HEK293 (cell line): ENCODE measurements around the gene PDRG1.

Experiments used
- CTCF ChIA-PET: fragments of 350-600 bp; formaldehyde crosslinking; extraction: SDS; loops from one replicate; lab custom pipeline; 2021; ENCODE audit warnings: antibody characterized with exemption; lab: Yijun Ruan, JAX
- POLR2A ChIA-PET: fragments of 300-600 bp; formaldehyde crosslinking; extraction: SDS; loops from one replicate; lab custom pipeline; 2020; ENCODE audit warnings: antibody characterized with exemption, inconsistent platforms; lab: Yijun Ruan, JAX
- H3K27ac ChIP-seq: fragments of 200-500 bp; sonication (Bioruptor generic); 2 replicates; pipeline ENCODE4 v1.5.1; 2014; ENCODE audit warnings: low read depth, low read length, control low read depth, inconsistent platforms; ENCODE audit errors: extremely low read depth
- H3K36me3 ChIP-seq, 2 experiments: fragments of 200-500 bp in 1 of 2; sonication (Bioruptor generic) in 1 of 2; 1 replicate in 1 of 2; 2 replicates in 1 of 2; pipeline ENCODE4 v1.5.1; 2014 to 2017; ENCODE audit warnings: inconsistent platforms in 2 of 2, low read length in 2 of 2; ENCODE audit not compliant: control insufficient read depth in 2 of 2, insufficient read depth in 1 of 2
- H3K4me1 ChIP-seq: fragments of 200-500 bp; sonication (Bioruptor generic); 2 replicates; pipeline ENCODE4 v1.5.1; 2014; ENCODE audit warnings: mild to moderate bottlenecking, low read length, inconsistent platforms; ENCODE audit not compliant: control insufficient read depth, insufficient read depth
- H3K4me3 ChIP-seq: 2 replicates; pipeline ENCODE4 v1.5.1; 2011; ENCODE audit warnings: low read depth, mild to moderate bottlenecking, control low read depth, low read length, moderate library complexity
- H3K9me3 ChIP-seq: fragments of 200-500 bp; sonication (Bioruptor generic); 2 replicates; pipeline ENCODE4 v1.5.1; 2014; ENCODE audit warnings: low read depth, low read length, inconsistent platforms; ENCODE audit not compliant: control insufficient read depth, insufficient read depth
- ATF2 ChIP-seq: fragments of 450-650 bp; formaldehyde crosslinking; IDR thresholded peaks from 2 replicates; pipeline ENCODE4 v1.5.1; 2016; ENCODE audit warnings: missing biosample characterization, missing genetic modification characterization, low read depth
- PATZ1 ChIP-seq: fragments of 450-650 bp; formaldehyde crosslinking; IDR thresholded peaks from 2 replicates; pipeline ENCODE4 v1.5.1; 2016; ENCODE audit warnings: missing biosample characterization, missing genetic modification characterization
- YY2 ChIP-seq: fragments of 450-650 bp; formaldehyde crosslinking; IDR thresholded peaks from 2 replicates; pipeline ENCODE4 v1.5.1; 2016; ENCODE audit warnings: missing biosample characterization, missing genetic modification characterization
- ZIC2 ChIP-seq: fragments of 450-650 bp; formaldehyde crosslinking; IDR thresholded peaks from 2 replicates; pipeline ENCODE4 v1.5.1; 2016; ENCODE audit warnings: missing biosample characterization, missing genetic modification characterization
- ZNF362 ChIP-seq: fragments of 450-650 bp; formaldehyde crosslinking; IDR thresholded peaks from 2 replicates; pipeline ENCODE4 v1.5.1; 2016; ENCODE audit warnings: missing biosample characterization, missing genetic modification characterization
- ZNF518A ChIP-seq: fragments of 450-650 bp; formaldehyde crosslinking; conservative IDR thresholded peaks from 2 replicates; pipeline ENCODE4 v1.5.1; 2016; ENCODE audit warnings: low read depth, missing biosample characterization, missing genetic modification characterization
- ZNF623 ChIP-seq: fragments of 450-650 bp; formaldehyde crosslinking; IDR thresholded peaks from 2 replicates; pipeline ENCODE4 v1.5.1; 2016; ENCODE audit warnings: missing biosample characterization, missing genetic modification characterization
- ZNF658 ChIP-seq: fragments of 450-650 bp; formaldehyde crosslinking; IDR thresholded peaks from 2 replicates; pipeline ENCODE4; 2016; ENCODE audit warnings: missing biosample characterization, missing genetic modification characterization
- ZNF660 ChIP-seq: fragments of 450-650 bp; IDR thresholded peaks from 2 replicates; pipeline ENCODE4 v1.5.1; 2018; ENCODE audit warnings: missing biosample characterization, mild to moderate bottlenecking, missing genetic modification characterization
- ZNF664 ChIP-seq: fragments of 450-650 bp; formaldehyde crosslinking; IDR thresholded peaks from 2 replicates; pipeline ENCODE4 v1.5.1; 2016; ENCODE audit warnings: missing biosample characterization, missing genetic modification characterization
- ZNF707 ChIP-seq: fragments of 450-650 bp; formaldehyde crosslinking; IDR thresholded peaks from 2 replicates; pipeline ENCODE4 v1.5.1; 2016; ENCODE audit warnings: missing biosample characterization, missing genetic modification characterization
- ZNF830 ChIP-seq: fragments of 450-650 bp; IDR thresholded peaks from 2 replicates; pipeline ENCODE4 v1.5.0; 2018; ENCODE audit warnings: missing biosample characterization, missing genetic modification characterization, low read depth, mild to moderate bottlenecking, moderate library complexity

The PDRG1 gene

GRCh38 chr20:31936420-31936819, 15.4 kb downstream of the PDRG1 start:
- TF ChIP-seq ATF2 (tag by site-specific recombination) (no peak), ZIC2 (tag by site-specific recombination) (peak; percentile 36; the same call in 1 of the 2 replicates)
- POLR2A ChIA-PET, result interaction anchor here (1.2 kb wide), 1 partner anchor 14 kb away, joined by 3 read pairs; no protein-coding TSS in a partner anchor
- Histone ChIP-seq H3K36me3 (no peaks in the 10 kb centered on the region; a peak in 1 of 3 replicates), H3K27ac (no peak overlapping the region), H3K4me1 (no peaks in the 10 kb centered on the region), H3K4me3 (no peak overlapping the region), H3K9me3 (no peaks in the 10 kb centered on the region)
- CTCF ChIA-PET, result interaction anchor here (1.0 to 1.6 kb wide), 2 partner anchors 94 to 96 kb away, joined by 3 to 4 read pairs; no protein-coding TSS in a partner anchor

GRCh38 chr20:31934968-31935764, 16.7 kb downstream of the PDRG1 start:
- no peaks in the 10 kb centered on the region for H3K36me3 ChIP-seq
- H3K27ac ChIP-seq, result no peak overlapping the region
- ChIA-PET CTCF (interaction anchor here (0.6 to 1.6 kb wide), 4 partner anchors 17 to 101 kb away, joined by 3 to 4 read pairs (median 4); no protein-coding TSS in a partner anchor), POLR2A (no interaction called here)
- no peaks in the 10 kb centered on the region for H3K4me1 ChIP-seq
- no peak overlapping the region for H3K4me3 ChIP-seq
- H3K9me3 ChIP-seq, result no peaks in the 10 kb centered on the region
- TF ChIP-seq ZNF664 (tag by site-specific recombination) (no peak), ZNF660 (no peak), ZNF362 (tag by site-specific recombination) (no peak), ZNF830 (no peak), ZNF658 (no peak), ZNF518A (tag by site-specific recombination) (no peak), ZNF707 (tag by site-specific recombination) (no peak), PATZ1 (no peak), ZNF623 (no peak), YY2 (no peak)
- TF ChIP-seq, all 188 proteins: peak for 0
